IPS DF 6.9 (cell line): ENCODE results near the gene IL20RA.

ENCODE experiments used
- DNase-seq: peaks from one replicate; pipeline ENCODE4 v3.0.0-alpha.2; 2013; ENCODE audit warnings: low read depth, low spot score
- H3K27ac ChIP-seq: one replicate; pipeline ENCODE4 v1.5.1; 2013; ENCODE audit warnings: low read length, control low read depth
- H3K27me3 ChIP-seq: 2 replicates; pipeline ENCODE4 v1.6.1; 2013; ENCODE audit warnings: mild to moderate bottlenecking, low read length; ENCODE audit not compliant: control insufficient read depth, insufficient read depth
- H3K36me3 ChIP-seq: 2 replicates; pipeline ENCODE4 v1.6.1; 2013; ENCODE audit warnings: low read length; ENCODE audit not compliant: control insufficient read depth, insufficient read depth
- H3K4me1 ChIP-seq: 2 replicates; pipeline ENCODE4 v1.6.1; 2013; ENCODE audit warnings: low read length; ENCODE audit not compliant: control insufficient read depth, insufficient read depth
- H3K4me3 ChIP-seq: 2 replicates; pipeline ENCODE4 v1.5.1; 2013; ENCODE audit warnings: mild to moderate bottlenecking, low read length
- H3K9me3 ChIP-seq: 2 replicates; pipeline ENCODE4 v1.6.1; 2013; ENCODE audit warnings: low read length, inconsistent platforms; ENCODE audit not compliant: control insufficient read depth, insufficient read depth
- WGBS: extraction: QIAGEN DNeasy Blood & Tissue Kit; methylation state at CpG from one replicate; pipeline ENCODE4 v1.1.7; 2013; ENCODE audit warnings: mixed read lengths, missing lambda C conversion rate; ENCODE audit not compliant: insufficient read length, insufficient coverage; 5-methylcytosine and 5-hydroxymethylcytosine counted together

Gene IL20RA

DNA sequence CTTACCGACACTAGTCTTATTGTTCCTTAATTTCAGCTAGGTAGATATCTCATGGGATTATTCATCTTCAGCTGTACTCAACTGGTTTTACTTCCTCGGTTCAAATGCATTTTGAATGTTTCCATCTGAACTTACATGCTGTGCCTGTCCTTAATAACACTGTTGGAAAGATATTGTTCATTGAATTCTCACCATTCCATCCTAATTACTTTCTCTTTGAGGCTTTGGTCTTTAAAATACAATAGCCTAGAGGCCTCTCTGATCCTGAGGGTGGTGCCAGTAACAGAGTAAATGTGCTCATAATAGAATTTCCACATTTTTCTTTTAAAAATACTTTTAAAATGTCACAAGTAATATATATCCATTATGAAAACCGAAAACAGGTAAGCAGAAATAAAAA, 54.0 kb downstream of the IL20RA start:
- 0 out of 2 replicates have a peak, but pooled peaks cover 3% of the 10 kb centered on the region for H3K4me1 ChIP-seq
- H3K36me3 ChIP-seq, result no peaks in the 10 kb centered on the region
- no peak overlapping the region for H3K27ac ChIP-seq
- H3K4me3 ChIP-seq, result no peak overlapping the region
- H3K27me3 ChIP-seq, result no peaks in the 10 kb centered on the region
- DNase-seq, result no peak
- no CpG with 5 or more reads among the region's 3 CpGs for WGBS
- no peaks in the 10 kb centered on the region for H3K9me3 ChIP-seq

DNA sequence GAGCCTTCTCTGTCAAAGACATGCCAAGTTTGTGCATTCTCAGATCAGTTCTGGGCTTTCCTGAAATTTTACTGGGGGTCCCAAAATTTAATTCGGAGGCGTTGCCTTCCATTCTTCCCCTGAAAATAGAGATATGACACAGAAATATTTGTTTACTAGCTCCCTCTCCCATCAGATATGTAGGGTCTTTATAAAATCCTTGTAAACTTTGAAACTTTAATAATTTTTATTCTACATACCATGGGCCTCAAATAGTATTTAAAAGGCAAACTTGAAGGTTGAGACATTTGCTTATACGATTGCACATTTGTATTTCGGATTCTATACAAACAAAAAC, 54.6 kb downstream of the IL20RA start:
- H3K9me3 ChIP-seq, result no peaks in the 10 kb centered on the region
- WGBS, result no CpG with 5 or more reads among the region's 4 CpGs
- H3K36me3 ChIP-seq, result no peaks in the 10 kb centered on the region
- 0 out of 2 replicates have a peak, but pooled peaks cover 3% of the 10 kb centered on the region for H3K4me1 ChIP-seq
- peak overlapping the region; percentile 35; the same call in 1 of the 2 replicates for H3K4me3 ChIP-seq
- no peak overlapping the region for H3K27ac ChIP-seq
- H3K27me3 ChIP-seq, result no peaks in the 10 kb centered on the region
- DNase-seq, result no peak

DNA sequence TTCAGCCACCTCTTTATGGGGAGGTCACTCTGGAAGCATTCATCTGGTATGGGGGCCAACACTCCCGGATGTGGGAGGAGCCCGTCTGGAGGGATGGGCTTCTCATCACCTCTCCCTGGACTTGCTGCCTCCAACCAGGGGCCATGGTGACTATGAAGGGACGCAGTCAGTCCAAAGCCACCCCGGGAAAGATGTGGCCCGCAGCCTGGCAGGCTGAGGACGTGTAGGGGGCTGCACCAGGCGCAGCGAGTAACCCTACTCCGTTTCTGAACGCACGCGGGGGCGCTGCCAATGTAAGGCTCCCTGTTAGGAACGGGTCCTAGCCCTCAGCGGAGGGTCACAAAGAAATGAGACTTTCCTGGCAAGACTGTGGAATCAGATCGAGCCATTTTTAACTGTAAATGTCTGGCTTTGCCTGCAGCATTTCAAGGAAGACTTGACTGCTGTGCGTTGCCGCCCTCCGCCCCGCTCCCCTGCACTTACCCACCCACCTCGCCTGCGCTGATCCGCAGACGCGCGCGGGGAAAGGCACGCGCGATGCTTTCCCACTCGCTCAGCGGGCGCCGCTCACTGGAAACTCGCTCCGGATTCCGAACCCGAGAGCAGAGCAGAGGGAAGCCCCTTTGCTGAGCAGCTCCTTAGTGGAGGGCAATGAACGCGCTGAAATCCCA, 55.1 kb downstream of the IL20RA start:
- Histone ChIP-seq H3K36me3 (no peaks in the 10 kb centered on the region), H3K9me3 (no peaks in the 10 kb centered on the region), H3K27me3 (no peaks in the 10 kb centered on the region), H3K27ac (no peak overlapping the region), H3K4me1 (0 out of 2 replicates have a peak, but pooled peaks cover 3% of the 10 kb centered on the region), H3K4me3 (peak overlapping the region; percentile 35; the same call in 1 of the 2 replicates)
- no peak for DNase-seq
- no CpG with 5 or more reads among the region's 40 CpGs for WGBS

DNA sequence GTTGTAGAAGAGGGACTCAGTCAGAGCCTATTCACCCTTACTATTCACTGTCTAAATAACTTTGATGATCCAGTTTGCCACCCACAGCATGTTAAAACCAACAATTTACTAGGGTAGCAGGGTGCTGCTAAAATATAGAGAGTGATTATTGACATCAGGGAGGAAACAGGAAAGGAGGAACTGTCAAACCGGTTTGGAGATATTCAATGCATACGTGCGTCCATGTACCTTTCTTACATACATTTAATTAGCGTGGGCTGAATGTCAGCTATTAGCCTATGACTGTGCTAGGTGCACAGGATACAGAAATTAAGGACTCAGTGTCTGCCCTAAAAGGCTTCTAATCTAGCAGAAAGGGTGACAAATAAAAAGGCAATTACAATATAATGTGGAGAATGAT, 57.2 kb downstream of the IL20RA start:
- Histone ChIP-seq H3K36me3 (no peaks in the 10 kb centered on the region), H3K9me3 (no peaks in the 10 kb centered on the region), H3K4me3 (no peak overlapping the region), H3K27me3 (no peaks in the 10 kb centered on the region), H3K4me1 (0 out of 2 replicates have a peak, but pooled peaks cover 3% of the 10 kb centered on the region), H3K27ac (no peak overlapping the region)
- no peak for DNase-seq
- WGBS, result no CpG with 5 or more reads among the region's 4 CpGs

DNA sequence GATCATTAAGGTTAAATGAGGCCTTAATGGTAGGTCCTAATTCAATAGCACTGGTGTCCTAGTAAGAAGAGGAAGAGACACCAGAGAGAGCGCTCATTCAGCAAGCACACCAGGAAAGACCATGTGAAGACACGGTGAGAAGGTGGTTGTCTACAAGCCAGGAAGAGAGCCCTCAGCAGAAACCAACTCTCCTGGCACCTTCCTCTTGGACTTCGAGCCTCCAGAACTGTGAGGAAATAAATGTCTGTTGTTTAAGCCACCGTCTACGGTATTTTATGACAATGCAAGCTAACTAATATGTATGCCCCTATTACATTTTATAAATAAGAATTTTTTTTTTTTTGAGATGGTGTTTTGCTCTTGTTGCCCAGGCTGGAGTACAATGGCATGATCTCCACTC, 59.3 kb downstream of the IL20RA start:
- no peak overlapping the region for H3K4me3 ChIP-seq
- H3K27me3 ChIP-seq, result no peaks in the 10 kb centered on the region
- DNase-seq, result no peak
- H3K4me1 ChIP-seq, result 0 out of 2 replicates have a peak, but pooled peaks cover 3% of the 10 kb centered on the region
- no peak overlapping the region for H3K27ac ChIP-seq
- no peaks in the 10 kb centered on the region for H3K9me3 ChIP-seq
- WGBS, result no CpG with 5 or more reads among the region's 5 CpGs
- no peaks in the 10 kb centered on the region for H3K36me3 ChIP-seq

DNA sequence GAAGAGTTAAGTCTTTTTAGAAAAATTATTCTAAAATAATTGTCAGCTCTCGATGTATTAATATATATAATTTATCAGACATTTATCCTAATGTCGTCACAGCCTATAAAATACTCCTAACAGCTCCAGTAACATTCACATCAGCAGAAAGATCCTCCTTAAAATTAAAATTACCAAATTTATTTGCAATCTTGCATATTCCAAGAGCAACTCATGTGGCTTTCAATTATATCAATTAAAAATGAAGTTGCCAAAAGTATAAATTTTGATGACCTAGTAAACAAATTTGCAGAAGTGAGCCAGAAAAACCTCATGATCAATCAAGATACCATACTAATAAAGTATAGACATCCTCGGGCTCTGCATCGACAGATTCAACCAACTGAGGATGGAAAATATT, 60.2 kb downstream of the IL20RA start:
- Histone ChIP-seq H3K36me3 (no peaks in the 10 kb centered on the region), H3K4me3 (no peak overlapping the region), H3K27me3 (no peaks in the 10 kb centered on the region), H3K4me1 (0 out of 2 replicates have a peak, but pooled peaks cover 3% of the 10 kb centered on the region), H3K27ac (no peak overlapping the region), H3K9me3 (no peaks in the 10 kb centered on the region)
- WGBS, result no CpG with 5 or more reads among the region's 4 CpGs
- no peak for DNase-seq

DNA sequence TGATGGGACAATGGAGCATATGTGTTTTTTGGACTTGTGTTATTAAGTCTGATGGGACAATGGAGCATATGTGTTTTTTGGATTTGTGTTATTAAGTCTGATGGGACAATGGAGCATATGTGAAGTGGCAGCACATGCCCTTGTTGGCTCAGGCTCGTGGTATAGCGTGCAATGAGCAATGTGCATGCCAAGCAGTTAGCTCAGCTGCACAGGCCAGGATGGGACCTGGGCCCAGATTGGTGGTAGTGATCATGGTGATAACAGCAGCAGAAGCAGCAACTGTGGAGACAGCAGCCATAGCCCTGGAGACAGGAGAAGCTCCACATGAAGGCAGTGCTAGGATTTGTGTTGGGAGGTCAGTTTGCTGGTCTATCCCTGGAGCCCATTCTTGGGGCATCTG, 61.1 kb downstream of the IL20RA start:
- Histone ChIP-seq H3K27me3 (no peaks in the 10 kb centered on the region), H3K4me1 (peaks cover 5% of the 10 kb centered on the region; the same call in 1 of the 2 replicates), H3K36me3 (no peaks in the 10 kb centered on the region), H3K9me3 (no peaks in the 10 kb centered on the region), H3K27ac (no peak overlapping the region), H3K4me3 (no peak overlapping the region)
- WGBS, result no CpG with 5 or more reads among the region's 2 CpGs
- DNase-seq, result no peak

DNA sequence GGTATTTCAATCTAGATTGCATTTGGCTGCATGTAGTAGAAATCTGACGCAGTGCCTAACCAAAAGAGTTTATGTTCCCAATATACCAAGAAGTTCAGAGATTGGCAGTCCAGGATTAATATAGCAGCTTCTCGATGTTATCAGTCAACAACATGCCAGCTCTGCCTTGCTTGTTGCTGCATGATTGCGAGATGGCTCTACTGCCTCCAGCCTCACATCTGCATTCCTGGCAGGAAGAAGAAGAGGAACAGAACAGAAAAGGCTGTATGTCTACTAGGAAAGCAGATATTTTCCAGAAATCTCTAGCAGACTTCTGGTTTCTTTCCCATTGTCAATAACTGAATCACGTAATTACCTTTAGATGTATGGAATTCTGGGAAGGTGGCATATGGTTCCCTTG, 61.8 kb downstream of the IL20RA start:
- no peak overlapping the region for H3K4me3 ChIP-seq
- no peak for DNase-seq
- H3K4me1 ChIP-seq, result peaks cover 4% of the 10 kb centered on the region; the same call in 1 of the 2 replicates
- H3K36me3 ChIP-seq, result no peaks in the 10 kb centered on the region
- no peaks in the 10 kb centered on the region for H3K27me3 ChIP-seq
- no peak overlapping the region for H3K27ac ChIP-seq
- WGBS, result no CpG with 5 or more reads among the region's 4 CpGs
- H3K9me3 ChIP-seq, result no peaks in the 10 kb centered on the region

DNA sequence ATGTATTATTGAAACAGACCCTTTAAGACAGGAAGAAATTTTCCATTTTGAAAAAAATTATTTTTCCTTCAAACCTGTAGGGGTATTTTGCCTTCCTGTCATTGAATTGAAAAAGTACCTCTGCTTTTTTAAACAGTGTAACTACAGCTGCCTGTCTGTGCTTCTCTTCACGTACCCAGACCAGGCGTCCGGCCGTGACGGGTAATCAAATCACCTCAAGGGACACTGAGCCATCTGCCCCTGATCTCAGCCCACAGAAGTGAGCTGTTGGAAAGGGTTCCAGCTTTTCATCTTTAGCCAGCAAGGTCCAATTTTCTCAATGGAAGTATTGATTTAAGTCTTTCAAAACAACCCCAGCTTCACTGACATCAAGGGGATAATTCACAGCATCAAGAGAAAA, 64.7 kb downstream of the IL20RA start:
- DNase-seq, result no peak
- no peaks in the 10 kb centered on the region for H3K36me3 ChIP-seq
- no CpG with 5 or more reads among the region's 5 CpGs for WGBS
- H3K4me1 ChIP-seq, result peaks cover 4% of the 10 kb centered on the region
- no peak overlapping the region for H3K27ac ChIP-seq
- no peaks in the 10 kb centered on the region for H3K27me3 ChIP-seq
- H3K4me3 ChIP-seq, result no peak overlapping the region
- no peaks in the 10 kb centered on the region for H3K9me3 ChIP-seq

DNA sequence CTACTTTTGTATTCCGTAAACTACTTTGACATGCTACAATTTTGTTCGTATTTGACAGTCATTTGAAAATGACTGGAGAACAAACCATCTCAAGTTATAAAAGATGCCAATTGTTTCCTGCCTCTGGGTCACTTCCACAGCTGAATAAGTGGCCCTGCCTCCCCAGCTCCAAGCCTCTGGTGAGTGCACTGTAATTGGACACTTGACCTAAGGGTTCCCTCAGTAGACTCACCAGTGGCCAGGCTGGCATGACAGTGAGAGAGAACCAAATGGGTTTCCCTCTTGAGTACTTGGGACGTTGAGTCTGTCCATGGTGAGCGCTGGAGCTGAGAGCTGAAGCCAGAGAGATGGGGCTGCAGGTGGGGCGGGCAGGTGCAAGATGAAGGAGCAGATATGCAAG, 65.6 kb downstream of the IL20RA start:
- Histone ChIP-seq H3K4me3 (no peak overlapping the region), H3K9me3 (no peaks in the 10 kb centered on the region), H3K36me3 (no peaks in the 10 kb centered on the region), H3K27me3 (no peaks in the 10 kb centered on the region), H3K4me1 (peaks cover 4% of the 10 kb centered on the region), H3K27ac (no peak overlapping the region)
- DNase-seq, result no peak
- no CpG with 5 or more reads among the region's 5 CpGs for WGBS

DNA sequence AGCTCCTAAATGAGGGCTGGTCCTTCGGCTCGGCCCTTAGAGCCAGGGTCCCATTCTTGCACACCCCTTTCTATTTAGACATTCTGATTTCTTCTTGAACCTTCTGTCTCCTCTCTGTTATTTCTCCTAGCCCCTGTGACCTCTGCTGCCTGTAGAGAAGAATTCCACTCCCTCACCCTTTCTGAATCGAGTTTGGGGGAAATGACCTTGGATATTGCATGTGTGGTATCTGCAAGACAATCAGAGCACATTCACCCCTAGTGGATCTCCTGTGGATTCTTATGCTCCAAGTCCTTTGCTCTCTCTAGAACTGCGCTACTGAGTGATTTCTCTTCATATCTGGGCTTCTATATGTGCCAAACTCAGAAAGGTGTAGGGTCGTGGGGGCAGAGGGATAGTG, 67.7 kb downstream of the IL20RA start:
- no peak for DNase-seq
- H3K27ac ChIP-seq, result no peak overlapping the region
- H3K4me1 ChIP-seq, result peaks cover 4% of the 10 kb centered on the region
- no peaks in the 10 kb centered on the region for H3K27me3 ChIP-seq
- no peaks in the 10 kb centered on the region for H3K9me3 ChIP-seq
- H3K36me3 ChIP-seq, result no peaks in the 10 kb centered on the region
- no peak overlapping the region for H3K4me3 ChIP-seq
- no CpG with 5 or more reads among the region's 5 CpGs for WGBS
